Stromal cell of bone marrow (primary cell): ENCODE results near the gene PPP6R3.

Source experiments
- DNase-seq: peaks from one replicate; pipeline ENCODE4 v3.0.0-alpha.2; 2012; ENCODE audit warnings: low read depth

The PPP6R3 gene

GRCh38 chr11:68560216-68560615 lies 99.7 kb downstream of the PPP6R3 start:
- no peak for DNase-seq

DNA sequence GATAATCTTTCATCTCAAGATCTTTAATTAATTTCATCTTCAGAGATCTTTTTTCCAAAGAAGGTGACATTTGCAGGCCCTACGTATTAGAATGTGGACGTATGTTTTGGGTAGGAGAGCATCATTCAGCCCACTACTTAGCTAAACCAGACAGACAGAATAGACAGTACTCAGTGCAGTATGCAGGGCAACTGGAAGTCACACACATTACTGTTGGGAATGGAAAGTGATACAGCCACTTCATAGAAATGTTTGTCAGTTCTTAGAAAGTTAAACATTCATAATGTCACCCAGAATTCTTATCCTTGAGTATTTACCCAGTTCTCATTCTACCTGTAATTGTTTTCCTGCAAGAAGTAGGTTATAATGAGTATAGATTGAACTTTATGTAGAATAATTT lies 102.9 kb downstream of the PPP6R3 start:
- no peak for DNase-seq

- no peak for DNase-seq
Observed at GRCh38 chr11:68564261-68564660, 103.7 kb downstream of the PPP6R3 start.

DNA sequence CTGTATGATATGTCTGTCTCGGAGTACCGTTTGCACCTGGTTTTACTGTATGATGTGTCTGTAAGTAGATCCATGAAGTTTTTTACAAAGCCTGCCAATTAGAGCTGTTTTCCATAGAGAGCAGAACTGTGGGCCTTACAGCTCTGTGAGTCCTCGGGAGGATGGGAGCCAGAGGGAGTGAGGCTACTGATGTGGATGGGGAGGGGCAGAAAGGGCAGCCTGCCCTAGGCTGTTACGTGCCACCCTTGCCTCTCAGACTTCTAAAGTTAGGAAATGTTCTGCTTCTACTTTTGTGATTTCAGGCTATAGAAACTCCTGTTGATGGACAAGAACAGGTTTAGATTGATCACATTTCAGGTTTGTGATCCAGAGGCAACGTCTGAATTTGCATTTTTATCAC lies 105.2 kb downstream of the PPP6R3 start:
- no peak for DNase-seq

DNA sequence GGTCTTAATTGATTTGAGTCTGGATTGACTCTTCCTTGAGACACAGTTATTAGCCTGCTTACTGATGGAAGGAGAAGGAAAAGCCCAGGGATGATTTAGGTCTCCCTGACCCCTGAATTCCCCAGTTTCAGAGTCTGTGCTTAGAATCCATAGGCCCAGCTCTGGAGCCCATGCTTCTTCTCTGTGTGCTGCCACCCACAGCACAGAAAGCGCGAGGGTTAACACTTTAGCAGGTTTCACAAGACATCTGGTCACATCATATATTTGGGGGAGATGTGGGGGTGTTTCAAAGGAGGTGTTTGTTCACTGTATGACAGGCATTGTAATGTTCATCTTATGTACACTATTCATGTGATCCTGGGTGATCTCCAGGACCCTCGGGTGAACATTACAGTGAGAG lies 107.0 kb downstream of the PPP6R3 start:
- DNase-seq, result no peak

GRCh38 chr11:68569357-68569756 lies 108.8 kb downstream of the PPP6R3 start:
- no peak for DNase-seq

DNA sequence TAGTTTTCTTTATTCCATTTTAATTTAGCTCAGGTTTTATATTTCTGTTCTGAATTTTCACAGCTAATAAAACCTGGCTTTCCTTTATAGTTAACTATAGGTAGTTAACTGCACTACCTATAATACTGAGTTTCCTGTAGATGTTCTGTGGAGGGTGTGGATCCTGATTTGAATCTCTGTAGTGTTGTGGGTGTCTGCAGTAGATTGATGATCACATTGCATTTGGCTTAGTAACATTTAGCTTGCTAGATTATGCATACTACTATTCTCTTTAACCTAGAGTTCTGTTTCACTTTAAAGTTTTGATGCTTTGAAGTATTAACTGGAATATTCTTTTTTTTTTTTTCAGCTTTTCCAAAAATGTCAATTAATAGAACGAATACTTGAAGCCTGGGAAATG lies 110.1 kb downstream of the PPP6R3 start:
- DNase-seq, result no peak

- DNase-seq, result no peak
Observed at GRCh38 chr11:68574308-68574707, 113.8 kb downstream of the PPP6R3 start.

DNA sequence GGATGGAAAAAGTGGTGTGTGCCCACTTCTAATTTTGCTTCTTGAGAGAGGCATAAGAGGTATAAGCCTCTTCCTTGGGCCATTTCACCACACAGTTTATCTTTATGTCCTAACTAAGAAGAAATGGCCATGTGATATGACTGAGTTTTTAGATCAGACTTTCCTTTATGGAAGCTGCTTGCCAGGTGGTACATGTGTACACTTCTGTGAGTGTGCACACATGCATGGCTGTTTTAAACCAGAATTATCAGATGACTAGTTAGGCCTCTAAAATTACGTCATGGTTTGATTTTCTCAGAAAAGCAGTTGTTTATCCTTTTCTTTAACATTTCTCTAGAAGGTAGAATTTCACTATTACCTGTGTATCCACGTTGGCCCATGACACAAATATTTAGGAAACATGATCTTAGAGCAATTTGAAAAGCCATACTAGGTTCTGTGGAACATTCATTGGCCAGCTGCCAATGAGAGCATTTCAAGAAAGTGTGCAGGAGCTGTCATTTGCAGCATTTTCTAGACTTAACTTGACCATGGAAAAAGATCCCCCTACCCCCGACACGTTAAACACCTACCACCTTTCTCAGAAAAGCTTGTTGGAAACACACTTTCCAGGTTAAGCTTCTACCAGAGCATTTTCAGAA lies 114.6 kb downstream of the PPP6R3 start:
- no peak for DNase-seq

DNA sequence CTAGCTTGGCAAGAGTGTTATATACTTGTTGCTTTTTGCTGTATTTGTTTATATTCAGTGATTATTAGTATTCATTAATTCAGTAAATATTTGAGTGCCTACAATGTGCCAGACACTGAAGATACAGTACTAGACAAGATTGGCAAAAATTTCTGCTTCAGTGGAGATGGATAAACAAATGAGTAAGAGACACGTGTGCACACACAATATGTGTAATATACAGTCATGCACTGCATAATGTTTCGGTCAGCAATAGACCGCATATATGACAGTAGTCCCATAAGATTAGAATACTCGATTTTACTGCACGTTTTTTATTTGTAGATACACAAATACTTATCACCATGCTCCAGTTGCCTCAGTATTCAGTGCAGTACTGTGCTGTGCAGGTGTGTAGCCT lies 118.9 kb downstream of the PPP6R3 start:
- DNase-seq, result no peak

GRCh38 chr11:68581439-68581838 lies 120.9 kb downstream of the PPP6R3 start:
- no peak for DNase-seq

DNA sequence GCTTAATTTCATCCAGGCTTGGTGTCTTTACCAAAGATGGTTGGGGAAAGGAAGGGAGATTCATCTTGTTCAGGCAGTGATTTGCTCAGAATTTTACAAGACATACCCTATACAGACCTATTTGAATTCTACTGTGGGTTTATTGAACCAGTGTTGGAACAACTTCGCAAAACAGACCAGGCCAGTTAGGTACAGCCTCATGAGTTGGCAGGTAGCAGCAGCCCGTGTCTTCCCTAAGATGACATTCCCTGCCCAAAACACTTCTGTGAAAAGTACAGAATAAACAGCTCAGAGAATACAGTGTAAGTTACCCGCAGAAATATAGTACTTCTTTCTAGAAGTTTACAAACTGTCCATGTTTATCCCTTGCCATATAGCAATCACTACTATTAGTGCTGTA lies 121.3 kb downstream of the PPP6R3 start:
- no peak for DNase-seq

GRCh38 chr11:68582416-68583040 lies 122.0 kb downstream of the PPP6R3 start:
- DNase-seq, result no peak

DNA sequence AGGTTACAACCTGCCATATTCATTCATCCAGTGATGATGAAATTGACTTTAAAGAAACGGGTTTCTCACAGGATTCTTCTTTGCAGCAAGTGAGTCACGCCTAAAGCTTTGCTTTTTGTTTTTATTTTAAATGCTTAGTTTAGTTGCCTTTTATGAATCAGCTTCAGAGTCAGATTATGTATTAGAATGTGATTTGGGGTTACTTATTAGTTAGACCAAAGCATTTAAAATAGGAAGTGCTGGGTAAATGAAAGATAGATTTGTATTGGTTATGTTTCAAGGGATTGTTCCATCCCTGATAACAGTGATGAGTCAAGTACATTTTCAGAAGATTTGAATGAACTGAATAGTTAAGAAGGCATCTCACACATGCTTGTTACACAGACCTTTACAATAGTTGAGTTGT lies 122.5 kb downstream of the PPP6R3 start:
- DNase-seq, result peak; percentile 36

GRCh38 chr11:68584097-68584496 lies 123.5 kb downstream of the PPP6R3 start:
- no peak for DNase-seq

DNA sequence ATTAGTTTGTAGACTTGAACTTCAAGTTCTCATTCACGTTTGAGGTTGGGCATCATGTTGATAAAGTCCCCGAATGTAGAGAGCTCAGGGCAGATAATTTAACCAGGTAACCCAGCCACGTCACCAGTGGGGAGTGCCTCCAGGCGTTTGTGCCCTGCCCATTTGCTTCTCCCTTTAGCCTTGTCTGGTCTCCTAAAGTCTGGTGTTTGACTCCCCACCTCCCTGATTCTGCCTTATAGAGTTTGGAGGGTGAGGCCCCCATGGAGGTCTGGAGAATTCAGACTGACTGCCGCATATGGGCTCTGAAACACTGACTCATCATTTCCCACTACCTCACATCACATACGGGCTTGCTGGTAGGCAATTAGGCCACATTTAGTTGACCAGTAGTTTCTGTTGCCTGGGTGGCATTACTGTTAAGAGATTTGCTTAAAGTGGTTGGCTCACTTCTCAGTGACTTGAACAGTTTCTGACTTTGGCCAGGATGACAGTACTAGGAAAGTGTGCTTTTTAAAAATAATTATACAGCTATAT lies 124.5 kb downstream of the PPP6R3 start:
- DNase-seq, result no peak

DNA sequence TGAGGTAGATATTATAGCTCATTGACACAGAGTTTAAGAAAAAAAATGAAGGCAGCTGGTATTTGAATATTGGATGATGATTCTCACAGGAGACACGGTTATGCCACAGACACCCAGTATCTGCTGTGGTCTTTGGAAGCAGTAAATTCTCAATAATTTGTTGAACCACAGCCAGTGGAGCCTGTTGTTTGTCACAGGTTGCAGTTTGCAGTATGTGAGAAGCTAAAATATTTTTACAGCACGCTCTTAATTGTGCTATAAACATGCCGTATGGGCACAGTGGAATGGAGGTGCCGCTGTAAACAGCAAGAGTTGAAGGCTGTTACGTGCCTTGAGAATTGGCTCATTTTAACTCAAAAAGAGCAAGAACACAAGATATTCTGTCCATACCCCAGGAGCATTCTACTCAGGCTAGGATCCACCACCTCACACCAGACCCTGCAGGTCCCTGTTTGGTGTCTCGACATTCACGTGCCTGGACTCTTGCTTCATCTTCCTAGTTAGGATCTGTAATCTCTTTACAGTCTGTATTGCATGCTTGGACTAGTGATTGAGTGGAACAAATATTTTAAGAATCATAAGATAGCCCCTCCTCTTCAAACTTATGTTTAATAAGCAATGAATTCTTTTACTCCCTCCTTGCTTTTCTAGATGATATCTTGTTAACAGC lies 129.1 kb downstream of the PPP6R3 start:
- no peak for DNase-seq

DNA sequence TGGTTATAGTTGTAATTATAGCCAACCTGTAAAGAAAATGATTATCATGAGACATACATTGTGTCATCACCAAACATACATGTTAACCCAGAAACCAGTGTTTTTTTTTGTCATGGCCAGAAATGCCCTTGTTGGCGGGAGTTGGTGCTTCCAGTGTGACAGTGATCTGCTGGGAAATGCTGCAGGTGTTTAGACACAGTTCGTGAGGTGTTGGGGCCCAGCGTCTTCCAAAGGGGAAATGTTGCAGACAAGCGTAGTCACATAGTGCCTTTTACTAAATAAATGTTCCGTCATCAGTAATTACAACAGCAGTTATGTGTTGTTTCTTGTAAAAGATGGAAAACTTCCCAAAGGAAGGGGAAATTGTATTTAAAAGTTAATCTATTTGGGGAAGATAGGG lies 131.2 kb downstream of the PPP6R3 start:
- no peak for DNase-seq

GRCh38 chr11:68593441-68593840 lies 132.9 kb downstream of the PPP6R3 start:
- DNase-seq, result no peak

- DNase-seq, result no peak
Observed at GRCh38 chr11:68594123-68594522, 133.6 kb downstream of the PPP6R3 start.

DNA sequence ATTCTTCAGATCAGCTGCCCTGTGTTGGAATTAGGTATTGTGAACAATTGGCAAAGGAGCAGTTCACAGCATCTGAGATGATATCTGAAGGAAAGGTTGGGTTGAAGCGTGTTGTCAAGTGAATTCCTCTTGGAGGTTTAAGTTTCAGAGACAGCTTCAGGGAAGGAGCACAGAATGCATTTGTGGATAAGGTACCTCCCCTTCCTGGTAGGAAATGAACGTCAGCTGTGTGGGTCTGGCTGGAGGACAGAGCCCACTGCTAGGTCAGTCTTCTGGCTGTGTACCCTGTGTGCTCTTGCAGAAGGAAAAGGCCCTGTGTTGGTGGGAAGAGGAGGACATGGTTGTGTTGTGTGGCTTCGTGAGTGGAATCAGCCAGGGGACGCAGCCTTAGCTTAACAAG lies 135.7 kb downstream of the PPP6R3 start:
- DNase-seq, result no peak

DNA sequence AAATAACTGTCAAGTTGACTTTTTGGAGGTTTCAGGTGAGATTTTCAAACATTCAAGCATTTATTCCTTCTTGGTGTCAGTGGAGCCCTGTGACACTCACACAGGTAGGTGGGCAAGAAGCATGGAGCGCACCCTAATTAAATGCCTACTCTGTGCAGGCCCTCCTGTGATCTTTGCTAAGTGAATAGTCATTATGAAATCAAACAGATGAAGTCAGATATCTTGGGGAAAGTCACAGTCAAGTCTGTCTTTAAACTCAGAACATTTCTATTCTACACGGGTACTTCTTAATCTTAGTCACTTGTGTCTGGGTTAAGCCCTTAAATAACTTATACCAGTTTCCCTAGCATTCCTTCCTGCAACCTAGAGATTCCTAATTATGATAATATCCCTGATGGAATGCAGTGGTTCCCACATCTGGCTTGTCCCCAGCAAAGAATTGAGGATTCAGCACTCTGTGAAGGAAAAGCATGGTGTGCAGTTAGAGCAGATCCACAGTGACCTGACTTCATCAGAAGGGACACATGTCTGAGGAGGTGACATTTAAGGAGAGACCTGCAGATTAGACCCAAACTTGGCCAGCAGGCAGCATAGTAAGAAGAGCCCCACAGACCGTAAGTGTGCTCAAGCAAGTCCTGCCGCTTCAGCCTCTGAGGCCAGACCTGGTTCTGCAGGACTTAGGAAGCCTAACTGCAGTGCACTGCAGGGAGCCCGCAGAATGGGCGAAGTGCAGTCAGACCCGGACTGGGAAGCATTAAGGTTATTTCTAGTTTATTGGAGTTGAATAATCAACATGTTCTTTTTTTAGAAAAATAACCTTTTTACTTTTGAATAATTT lies 138.5 kb downstream of the PPP6R3 start:
- DNase-seq, result no peak
